ENCODE data around the gene CBLL1. TPM values are rescaled to one million over a fixed set of nuclear protein-coding genes. Genes with fewer than 3 reads are reported as not detected.

The CBLL1 gene, protein sequence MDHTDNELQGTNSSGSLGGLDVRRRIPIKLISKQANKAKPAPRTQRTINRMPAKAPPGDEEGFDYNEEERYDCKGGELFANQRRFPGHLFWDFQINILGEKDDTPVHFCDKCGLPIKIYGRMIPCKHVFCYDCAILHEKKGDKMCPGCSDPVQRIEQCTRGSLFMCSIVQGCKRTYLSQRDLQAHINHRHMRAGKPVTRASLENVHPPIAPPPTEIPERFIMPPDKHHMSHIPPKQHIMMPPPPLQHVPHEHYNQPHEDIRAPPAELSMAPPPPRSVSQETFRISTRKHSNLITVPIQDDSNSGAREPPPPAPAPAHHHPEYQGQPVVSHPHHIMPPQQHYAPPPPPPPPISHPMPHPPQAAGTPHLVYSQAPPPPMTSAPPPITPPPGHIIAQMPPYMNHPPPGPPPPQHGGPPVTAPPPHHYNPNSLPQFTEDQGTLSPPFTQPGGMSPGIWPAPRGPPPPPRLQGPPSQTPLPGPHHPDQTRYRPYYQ
- 10 to 100 TPM; 41.5 to 54.4 (median 51.1) TPM for total RNA-seq
- 10 to 100 TPM; 63.3 to 73.5 TPM for polyA plus RNA-seq
- total RNA-seq: 33.9 reads per million, percentile 63 among the genes with 10 or more reads in this experiment

DNA sequence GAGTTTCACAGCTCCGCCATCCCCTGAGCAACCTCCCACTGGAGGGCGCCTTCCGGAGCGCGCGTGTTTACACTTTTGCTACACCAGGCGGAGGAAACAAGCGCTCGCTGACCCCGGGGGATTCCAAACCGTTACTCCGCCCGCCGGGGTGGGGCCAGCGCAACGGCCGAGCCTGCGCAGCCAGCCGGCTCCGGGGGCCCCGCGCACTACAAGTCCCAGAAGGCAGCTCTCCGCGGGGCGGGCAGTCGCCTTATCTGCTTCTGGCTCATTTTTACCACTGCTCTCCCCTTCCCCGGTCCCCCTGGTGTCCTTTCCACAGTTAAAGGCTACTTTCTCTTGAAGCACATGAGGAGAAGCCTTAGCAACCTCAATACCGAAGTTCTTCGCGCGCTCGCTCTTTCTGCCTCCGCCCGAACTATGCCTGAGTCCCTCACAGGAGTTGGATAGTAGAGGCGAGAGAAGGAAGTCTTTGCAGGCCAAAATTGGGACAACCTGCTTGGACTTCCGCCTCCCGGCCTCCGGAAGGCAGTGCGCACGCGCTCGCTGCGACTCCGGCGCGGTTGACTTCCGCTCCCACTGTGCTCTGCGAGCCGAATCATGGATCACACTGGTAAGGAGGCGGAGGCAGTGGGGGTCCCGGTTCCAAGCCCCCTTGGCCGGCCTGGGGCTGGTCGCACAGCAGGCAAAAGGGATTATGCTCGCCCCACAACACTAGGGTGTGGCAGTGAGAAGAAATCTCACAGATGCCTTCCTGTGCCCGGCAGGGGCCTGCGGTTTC is at the start of gene CBLL1:
Gene CBLL1 (plus strand): TSS at position 576 of the 778 bp plus-strand sequence. CDS start 22 bp downstream, at position 598.
- peaks cover 0 to 9% (median 0%) of the 10 kb centered on the region in 5 donors for H3K36me3 Mint-ChIP-seq
- H3K27me3 ChIP-seq (ENCODE audit: control insufficient read depth in 2 of 2, insufficient read depth in 2 of 2, low read length in 2 of 2): no peaks in the 10 kb centered on the region
- peak; percentile 95 to 98 (median 97) for DNase-seq
- peak within 1 kb of the TSS; percentile 93 to 100 (median 98) for H3K4me3 Mint-ChIP-seq
- H3K27ac ChIP-seq (ENCODE audit: low read depth, low read length): peak within 1 kb of the TSS; percentile 99
- intact Hi-C loops (cut with micrococcal nuclease): loop anchor here (1.0 to 5.0 kb wide), 20 partner anchors 17 to 1458 kb away; partner anchors contain the start of genes COG5 (in 2 of the 2), DLD (in 2 of the 2), DUS4L (in 2 of the 2) and PIK3CG (in 2 of the 2)
- H3K9me3 Mint-ChIP-seq: no peaks in the 10 kb centered on the region
- peaks cover 35 to 36% of the 10 kb centered on the region in 2 donors for H3K4me1 ChIP-seq (ENCODE audit: control insufficient read depth in 2 of 2, insufficient read depth in 2 of 2, low read length in 2 of 2)
- H3K36me3 ChIP-seq (ENCODE audit: control insufficient read depth in 2 of 3, insufficient read depth in 3 of 3, low read length in 3 of 3): peaks cover 0 to 7% (median 0%) of the 10 kb centered on the region in 3 experiments
- ChIA-PET POLR2A (interaction anchor here (0.7 to 5.7 kb wide), 21 partner anchors 9 to 879 kb away, joined by 3 to 79 read pairs (median 7); partner anchors contain the start of genes COG5, DLD, DNAJB9 and DUS4L), CTCF (interaction anchor here (1.1 to 4.7 kb wide), 11 partner anchors 16 to 575 kb away, joined by 3 to 89 read pairs (median 5); partner anchors contain the start of genes COG5, DUS4L and HBP1)
- H3K4me1 Mint-ChIP-seq: peaks cover 28 to 58% (median 54%) of the 10 kb centered on the region in 7 donors
- H3K27ac Mint-ChIP-seq: peak within 1 kb of the TSS; percentile 99 to 100 (median 100)
- peaks cover 0 to 3% (median 0%) of the 10 kb centered on the region in 5 donors for H3K27me3 Mint-ChIP-seq
- peak; percentile 95 for ATAC-seq
- peak within 1 kb of the TSS; percentile 90 for H3K4me3 ChIP-seq (ENCODE audit: low read length)
- H3K9me3 ChIP-seq (ENCODE audit: control insufficient read depth in 2 of 3, low read length in 3 of 3): no peaks in the 10 kb centered on the region

DNA sequence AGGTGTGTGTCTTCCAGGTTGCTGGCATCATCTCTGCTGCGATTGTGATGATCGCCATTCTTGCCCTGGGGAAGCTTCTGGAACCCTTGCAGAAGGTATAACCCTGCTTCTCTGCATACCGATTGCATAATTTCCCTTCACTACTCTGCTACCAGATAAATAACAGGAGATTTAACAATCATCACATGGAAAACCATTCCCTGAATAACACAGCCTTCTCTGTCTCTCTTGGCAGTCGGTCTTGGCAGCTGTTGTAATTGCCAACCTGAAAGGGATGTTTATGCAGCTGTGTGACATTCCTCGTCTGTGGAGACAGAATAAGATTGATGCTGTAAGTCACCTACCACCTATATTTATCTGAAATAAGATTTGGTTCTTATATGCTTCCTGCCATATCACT is 49.6 kb upstream of the CBLL1 start:
- peaks cover 0 to 23% (median 8%) of the 10 kb centered on the region in 5 donors for H3K27me3 Mint-ChIP-seq
- Histone ChIP-seq H3K4me1 (ENCODE audit: control insufficient read depth in 2 of 2, insufficient read depth in 2 of 2, low read length in 2 of 2) (no peaks in the 10 kb centered on the region), H3K36me3 (ENCODE audit: control insufficient read depth in 2 of 3, insufficient read depth in 3 of 3, low read length in 3 of 3) (no peaks in the 10 kb centered on the region), H3K4me3 (ENCODE audit: low read length) (no peak overlapping the region), H3K27ac (ENCODE audit: low read depth, low read length) (no peak overlapping the region), H3K27me3 (ENCODE audit: control insufficient read depth in 2 of 2, insufficient read depth in 2 of 2, low read length in 2 of 2) (no peaks in the 10 kb centered on the region), H3K9me3 (ENCODE audit: control insufficient read depth in 2 of 3, low read length in 3 of 3) (no peaks in the 10 kb centered on the region)
- H3K4me1 Mint-ChIP-seq: no peaks in the 10 kb centered on the region
- ATAC-seq (no peak), DNase-seq (no peak)
- no peak overlapping the region for H3K27ac Mint-ChIP-seq
- H3K4me3 Mint-ChIP-seq: no peak overlapping the region
- ChIA-PET CTCF (no interaction called here), POLR2A (no interaction called here)
- intact Hi-C loops (cut with micrococcal nuclease): no loop called here
- no peaks in the 10 kb centered on the region for H3K36me3 Mint-ChIP-seq
- no peaks in the 10 kb centered on the region for H3K9me3 Mint-ChIP-seq

DNA sequence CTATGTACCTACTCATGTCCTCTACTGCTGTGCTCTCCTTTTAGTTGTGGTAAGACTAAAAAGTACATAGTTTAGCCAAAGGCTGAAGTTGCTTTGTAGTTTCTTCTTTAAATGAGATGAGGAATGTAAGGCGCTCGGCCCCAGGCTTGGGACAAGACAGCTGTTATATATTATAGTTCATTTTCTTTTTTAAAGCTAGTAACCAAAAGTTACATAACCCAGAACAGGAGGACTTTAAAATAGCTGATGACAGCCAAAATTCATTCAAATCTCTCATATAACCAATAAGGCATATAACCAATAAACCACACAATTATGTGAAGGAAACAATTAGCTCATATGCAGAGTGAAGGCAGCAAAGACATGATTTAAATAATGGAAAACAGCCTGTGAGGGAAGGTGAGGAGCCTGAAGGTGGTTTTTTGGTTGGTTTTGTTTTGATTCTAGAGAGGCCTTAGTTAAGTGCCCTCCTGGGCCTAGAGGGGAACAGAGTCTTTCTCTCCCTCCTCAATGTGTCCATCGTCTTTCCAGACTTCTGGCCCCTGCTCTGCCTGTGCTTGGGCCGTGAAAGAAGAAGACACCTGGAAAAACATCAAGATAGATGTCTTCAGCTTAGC is 47.5 kb upstream of the CBLL1 start:
- intact Hi-C loops (cut with micrococcal nuclease): no loop called here
- no peaks in the 10 kb centered on the region for H3K36me3 ChIP-seq (ENCODE audit: control insufficient read depth in 2 of 3, insufficient read depth in 3 of 3, low read length in 3 of 3)
- ChIA-PET CTCF (no interaction called here), POLR2A (no interaction called here)
- no peaks in the 10 kb centered on the region for H3K4me1 ChIP-seq (ENCODE audit: control insufficient read depth in 2 of 2, insufficient read depth in 2 of 2, low read length in 2 of 2)
- Mint-ChIP-seq H3K9me3 (no peaks in the 10 kb centered on the region), H3K27me3 (peaks cover 0 to 19% (median 8%) of the 10 kb centered on the region in 5 donors), H3K27ac (no peak overlapping the region), H3K4me3 (no peak overlapping the region), H3K4me1 (no peaks in the 10 kb centered on the region), H3K36me3 (peaks cover 0 to 3% (median 0%) of the 10 kb centered on the region in 5 donors)
- ATAC-seq (no peak), DNase-seq (no peak)
- H3K4me3 ChIP-seq (ENCODE audit: low read length): no peak overlapping the region
- H3K27ac ChIP-seq (ENCODE audit: low read depth, low read length): no peak overlapping the region
- no peaks in the 10 kb centered on the region for H3K27me3 ChIP-seq (ENCODE audit: control insufficient read depth in 2 of 2, insufficient read depth in 2 of 2, low read length in 2 of 2)
- no peaks in the 10 kb centered on the region for H3K9me3 ChIP-seq (ENCODE audit: control insufficient read depth in 2 of 3, low read length in 3 of 3)

DNA sequence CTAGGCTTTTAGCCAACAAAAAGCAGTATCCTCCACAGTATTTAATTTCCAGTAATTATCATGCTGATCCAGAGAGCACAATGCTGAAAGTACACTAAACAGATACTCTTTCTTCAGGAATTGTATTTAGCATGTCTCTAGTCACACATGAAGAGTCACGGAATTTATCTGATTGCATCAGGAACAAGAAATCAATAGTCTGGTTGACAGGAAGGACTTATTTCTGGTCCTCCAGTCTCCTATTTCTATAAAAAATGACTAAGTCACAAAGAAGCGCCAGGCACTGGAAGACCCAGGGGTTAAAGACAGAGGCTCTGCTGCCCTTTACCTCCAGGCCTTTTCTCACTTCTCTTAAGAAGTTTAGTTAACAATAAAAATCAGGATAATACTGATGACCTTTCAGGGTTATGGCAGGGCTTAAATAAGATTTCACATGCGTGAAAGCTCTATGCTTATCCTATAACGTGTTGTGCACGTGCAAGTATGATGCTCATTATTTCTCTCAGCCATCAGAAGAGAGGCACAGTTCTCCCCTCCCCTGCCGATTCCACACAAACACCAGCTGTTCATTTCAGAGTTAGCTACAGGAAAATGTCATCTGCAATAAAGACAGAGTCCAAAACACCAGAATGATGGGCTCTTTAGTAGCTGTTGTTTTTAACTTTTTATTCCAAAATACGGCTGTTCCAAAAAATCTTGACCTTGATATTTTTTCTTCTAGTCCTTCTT is 46.5 kb upstream of the CBLL1 start:
- Mint-ChIP-seq H3K27me3 (peaks cover 0 to 15% (median 8%) of the 10 kb centered on the region in 5 donors), H3K36me3 (peaks cover 0 to 8% (median 0%) of the 10 kb centered on the region in 5 donors), H3K9me3 (no peaks in the 10 kb centered on the region), H3K4me1 (no peaks in the 10 kb centered on the region), H3K27ac (no peak overlapping the region), H3K4me3 (no peak overlapping the region)
- H3K27me3 ChIP-seq (ENCODE audit: control insufficient read depth in 2 of 2, insufficient read depth in 2 of 2, low read length in 2 of 2): no peaks in the 10 kb centered on the region
- H3K4me1 ChIP-seq (ENCODE audit: control insufficient read depth in 2 of 2, insufficient read depth in 2 of 2, low read length in 2 of 2): no peaks in the 10 kb centered on the region
- no peak overlapping the region for H3K27ac ChIP-seq (ENCODE audit: low read depth, low read length)
- ChIA-PET CTCF (no interaction called here), POLR2A (no interaction called here)
- no peaks in the 10 kb centered on the region for H3K9me3 ChIP-seq (ENCODE audit: control insufficient read depth in 2 of 3, low read length in 3 of 3)
- H3K36me3 ChIP-seq (ENCODE audit: control insufficient read depth in 2 of 3, insufficient read depth in 3 of 3, low read length in 3 of 3): no peaks in the 10 kb centered on the region
- DNase-seq: no peak
- ATAC-seq: no peak
- H3K4me3 ChIP-seq (ENCODE audit: low read length): no peak overlapping the region
- intact Hi-C loops (cut with micrococcal nuclease): no loop called here

DNA sequence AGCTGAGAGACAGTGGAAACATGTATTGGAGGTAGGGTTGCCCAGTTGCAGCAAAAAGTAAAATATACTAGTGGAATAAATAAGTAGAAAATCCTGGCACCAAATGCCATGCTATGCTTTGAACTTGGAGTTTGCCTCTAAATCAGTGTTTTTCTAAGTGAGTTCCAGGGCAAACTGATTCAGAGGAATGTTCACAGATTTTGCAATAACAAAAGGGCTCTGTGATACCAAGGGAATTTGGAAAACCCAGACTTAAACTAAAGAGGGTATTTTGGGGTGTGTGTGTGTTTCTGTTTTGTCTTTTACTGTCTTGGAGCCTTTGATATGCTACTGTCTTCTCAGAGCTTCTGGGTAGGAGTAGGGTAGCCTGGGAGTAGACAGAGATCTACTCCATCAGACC is 43.4 kb upstream of the CBLL1 start:
- Histone ChIP-seq H3K4me3 (ENCODE audit: low read length) (no peak overlapping the region), H3K9me3 (ENCODE audit: control insufficient read depth in 2 of 3, low read length in 3 of 3) (no peaks in the 10 kb centered on the region), H3K27ac (ENCODE audit: low read depth, low read length) (no peak overlapping the region), H3K36me3 (ENCODE audit: control insufficient read depth in 2 of 3, insufficient read depth in 3 of 3, low read length in 3 of 3) (no peaks in the 10 kb centered on the region), H3K27me3 (ENCODE audit: control insufficient read depth in 2 of 2, insufficient read depth in 2 of 2, low read length in 2 of 2) (no peaks in the 10 kb centered on the region), H3K4me1 (ENCODE audit: control insufficient read depth in 2 of 2, insufficient read depth in 2 of 2, low read length in 2 of 2) (no peaks in the 10 kb centered on the region)
- Mint-ChIP-seq H3K4me1 (peaks cover 0 to 9% (median 6%) of the 10 kb centered on the region in 7 donors), H3K27ac (no peak overlapping the region), H3K36me3 (peaks cover 0 to 12% (median 0%) of the 10 kb centered on the region in 5 donors), H3K27me3 (peaks cover 0 to 9% (median 0%) of the 10 kb centered on the region in 5 donors), H3K4me3 (no peak overlapping the region), H3K9me3 (no peaks in the 10 kb centered on the region)
- ATAC-seq: no peak
- POLR2A ChIA-PET: no interaction called here
- CTCF ChIA-PET: no interaction called here
- intact Hi-C loops (cut with micrococcal nuclease): no loop called here
- no peak for DNase-seq

DNA sequence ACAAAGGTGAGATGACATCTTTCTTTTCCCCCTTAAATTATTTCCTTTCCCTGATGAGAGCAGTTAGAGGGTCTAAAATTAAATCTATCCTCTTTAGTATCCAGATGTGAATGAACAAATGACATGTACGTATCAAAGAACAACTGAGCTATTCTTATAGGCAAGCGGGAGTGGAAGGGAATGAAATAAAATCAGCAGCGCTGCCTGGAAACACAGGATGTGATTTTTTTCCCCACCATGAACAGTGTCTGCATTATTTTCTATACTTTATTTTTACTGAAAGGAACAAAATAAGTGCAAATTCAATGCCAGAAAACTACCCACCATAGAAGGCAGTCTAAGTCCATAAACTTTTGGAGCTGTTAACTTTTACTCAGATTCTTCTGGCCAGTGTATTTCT is 42.8 kb upstream of the CBLL1 start:
- CTCF ChIA-PET: interaction anchor here (0.6 kb wide), 1 partner anchor 480 kb away, joined by 3 read pairs; no protein-coding TSS in a partner anchor
- no peaks in the 10 kb centered on the region for H3K9me3 Mint-ChIP-seq
- H3K4me1 Mint-ChIP-seq: peaks cover 0 to 9% (median 6%) of the 10 kb centered on the region in 7 donors
- H3K36me3 Mint-ChIP-seq: peaks cover 0 to 15% (median 0%) of the 10 kb centered on the region in 5 donors
- POLR2A ChIA-PET: no interaction called here
- Histone ChIP-seq H3K27ac (ENCODE audit: low read depth, low read length) (no peak overlapping the region), H3K4me1 (ENCODE audit: control insufficient read depth in 2 of 2, insufficient read depth in 2 of 2, low read length in 2 of 2) (no peaks in the 10 kb centered on the region), H3K27me3 (ENCODE audit: control insufficient read depth in 2 of 2, insufficient read depth in 2 of 2, low read length in 2 of 2) (no peaks in the 10 kb centered on the region), H3K4me3 (ENCODE audit: low read length) (no peak overlapping the region), H3K9me3 (ENCODE audit: control insufficient read depth in 2 of 3, low read length in 3 of 3) (no peaks in the 10 kb centered on the region), H3K36me3 (ENCODE audit: control insufficient read depth in 2 of 3, insufficient read depth in 3 of 3, low read length in 3 of 3) (no peaks in the 10 kb centered on the region)
- no peak overlapping the region for H3K4me3 Mint-ChIP-seq
- no peak for DNase-seq
- H3K27ac Mint-ChIP-seq: no peak overlapping the region
- intact Hi-C loops (cut with micrococcal nuclease): no loop called here
- H3K27me3 Mint-ChIP-seq: peaks cover 0 to 9% (median 0%) of the 10 kb centered on the region in 5 donors
- no peak for ATAC-seq
